SK-N-SH treated with all-trans-retinoic acid at 6 μM for 48 hours (cell line): ENCODE measurements around the gene RASGEF1B.

Experiments
- ARNTL ChIP-seq: fragments of 450-650 bp; formaldehyde crosslinking; IDR thresholded peaks from 2 replicates; pipeline ENCODE4 v1.5.0; 2020; ENCODE audit warnings: low read depth, mild to moderate bottlenecking, moderate library complexity, borderline replicate concordance
- BACH2 ChIP-seq: fragments of 250-450 bp; sonication (Bioruptor Pico); IDR thresholded peaks from 2 replicates; pipeline ENCODE4 v1.9.0; 2021; ENCODE audit warnings: mild to moderate bottlenecking, borderline replicate concordance
- CREB5 ChIP-seq: fragments of 250-450 bp; sonication (Bioruptor Pico); IDR thresholded peaks from 2 replicates; pipeline ENCODE4 v1.5.1; 2020; ENCODE audit warnings: low read depth, mild to moderate bottlenecking, moderate library complexity
- CSDC2 ChIP-seq: fragments of 250-450 bp; sonication (Bioruptor Pico); IDR thresholded peaks from 2 replicates; pipeline ENCODE4 v1.5.0; 2020; ENCODE audit warnings: mild to moderate bottlenecking, moderate library complexity
- OSR1 ChIP-seq: fragments of 250-450 bp; sonication (Bioruptor Pico); IDR thresholded peaks from 2 replicates; pipeline ENCODE4 v1.8.0; 2022; ENCODE audit warnings: moderate library complexity, mild to moderate bottlenecking, inconsistent platforms
- POU6F1 ChIP-seq: fragments of 250-450 bp; sonication (Bioruptor Pico); IDR thresholded peaks from 2 replicates; pipeline ENCODE4 v1.8.0; 2021; ENCODE audit warnings: low read depth, mild to moderate bottlenecking, moderate library complexity, borderline replicate concordance
- RARB ChIP-seq: fragments of 250-450 bp; sonication (Bioruptor Pico); IDR thresholded peaks from 2 replicates; pipeline ENCODE4 v1.8.0; 2021; ENCODE audit warnings: mild to moderate bottlenecking, moderate library complexity
- TCF4 ChIP-seq: fragments of 250-450 bp; sonication (Bioruptor Pico); IDR thresholded peaks from 2 replicates; pipeline ENCODE4 v1.8.0; 2021; ENCODE audit warnings: mild to moderate bottlenecking, moderate library complexity, borderline replicate concordance
- TSHZ2 ChIP-seq: fragments of 250-450 bp; sonication (Bioruptor Pico); IDR thresholded peaks from 2 replicates; pipeline ENCODE4 v1.5.0; 2020; ENCODE audit warnings: mild to moderate bottlenecking, moderate library complexity
- ZFP3 ChIP-seq: fragments of 250-450 bp; sonication (Bioruptor Pico); IDR thresholded peaks from 2 replicates; pipeline ENCODE4 v1.5.0; 2020; ENCODE audit warnings: mild to moderate bottlenecking, moderate library complexity
- ZFP30 ChIP-seq: fragments of 450-650 bp; formaldehyde crosslinking; IDR thresholded peaks from 2 replicates; pipeline ENCODE4 v1.5.0; 2022; ENCODE audit warnings: mild to moderate bottlenecking, moderate library complexity
- ZNF565 ChIP-seq: fragments of 450-650 bp; formaldehyde crosslinking; conservative IDR thresholded peaks from 2 replicates; pipeline ENCODE4 v1.5.0; 2020; ENCODE audit warnings: low read depth, mild to moderate bottlenecking, moderate library complexity

- TF ChIP-seq TSHZ2 (CRISPR knock-in tag) (no peak), RARB (CRISPR knock-in tag) (no peak), ZNF565 (CRISPR knock-in tag) (no peak), CREB5 (CRISPR knock-in tag) (no peak), ZFP3 (CRISPR knock-in tag) (no peak), TCF4 (CRISPR knock-in tag) (no peak), CSDC2 (CRISPR knock-in tag) (no peak), ARNTL (CRISPR knock-in tag) (no peak), BACH2 (CRISPR knock-in tag) (no peak), OSR1 (CRISPR knock-in tag) (no peak), ZFP30 (CRISPR knock-in tag) (no peak), POU6F1 (CRISPR knock-in tag) (no peak)
These were observed 24.0 kb downstream of the RASGEF1B start for GRCh38 chr4:81447566-81448229.
